T follicular helper cell (primary cell): ENCODE results near the gene PTRH1.

Source experiments
- DNase-seq: peaks from one replicate; pipeline ENCODE4 v3.0.0-alpha.2; 2020; ENCODE audit warnings: low read depth

Gene PTRH1

DNA sequence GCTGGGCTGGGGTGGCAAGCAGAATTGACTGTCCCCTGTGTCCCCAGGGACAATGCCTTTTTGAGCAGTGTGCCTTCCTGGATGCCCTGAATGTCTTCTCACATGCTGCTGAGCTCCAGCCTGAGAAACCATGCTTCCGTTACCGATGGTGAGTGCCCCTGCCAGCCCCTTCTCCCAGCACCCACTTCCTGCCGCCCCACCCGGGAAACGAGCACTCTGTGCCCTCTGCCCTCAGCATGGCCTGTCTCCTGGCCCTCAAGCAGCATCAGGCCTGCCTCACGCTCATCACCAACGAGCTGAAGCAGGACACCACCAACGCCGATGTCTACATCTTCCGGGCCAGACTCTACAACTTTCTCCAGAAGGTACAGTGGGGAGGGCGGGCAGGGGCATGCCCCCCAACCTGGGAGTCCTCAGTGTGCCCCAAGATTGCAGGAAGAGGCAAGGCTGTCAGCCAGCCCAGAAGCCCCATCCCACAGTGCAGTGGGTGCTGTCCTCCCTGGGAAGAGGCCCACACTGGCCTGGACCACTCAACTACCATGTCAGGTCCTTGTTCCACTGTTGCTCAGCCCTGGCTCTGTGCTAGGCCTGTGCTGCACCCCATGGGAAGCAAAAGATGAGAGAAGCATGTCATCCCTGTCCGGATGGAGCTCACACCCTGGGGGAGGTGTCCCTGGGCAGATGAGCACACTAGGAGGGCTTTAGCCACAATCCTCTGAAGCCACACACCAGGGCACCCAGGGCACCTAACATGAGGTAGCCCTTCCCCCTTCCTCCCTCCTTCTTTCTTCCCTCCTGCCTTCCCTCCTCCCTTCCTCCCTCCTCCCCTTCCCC is 4.8 kb upstream of the PTRH1 start:
- no peak for DNase-seq

DNA sequence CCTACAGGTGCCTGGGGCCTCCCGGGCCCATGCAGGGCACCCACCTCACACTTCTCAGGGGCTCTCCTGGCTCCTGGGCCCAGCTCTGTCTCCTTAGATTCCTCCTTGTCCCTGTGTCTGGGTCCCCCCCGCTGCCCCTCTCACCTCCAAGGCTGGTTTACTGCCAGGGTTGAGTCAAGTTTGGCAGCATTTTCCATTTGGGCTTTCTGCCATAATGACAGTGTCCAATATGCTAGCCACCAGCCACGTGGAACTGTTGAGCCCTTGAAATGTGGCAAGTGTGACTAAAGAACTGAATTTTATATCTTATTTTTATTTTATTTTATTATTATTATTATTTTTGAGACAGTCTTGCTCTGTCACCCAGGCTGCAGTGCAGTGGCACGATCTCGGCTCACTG is 2.3 kb upstream of the PTRH1 start:
- no peak for DNase-seq

DNA sequence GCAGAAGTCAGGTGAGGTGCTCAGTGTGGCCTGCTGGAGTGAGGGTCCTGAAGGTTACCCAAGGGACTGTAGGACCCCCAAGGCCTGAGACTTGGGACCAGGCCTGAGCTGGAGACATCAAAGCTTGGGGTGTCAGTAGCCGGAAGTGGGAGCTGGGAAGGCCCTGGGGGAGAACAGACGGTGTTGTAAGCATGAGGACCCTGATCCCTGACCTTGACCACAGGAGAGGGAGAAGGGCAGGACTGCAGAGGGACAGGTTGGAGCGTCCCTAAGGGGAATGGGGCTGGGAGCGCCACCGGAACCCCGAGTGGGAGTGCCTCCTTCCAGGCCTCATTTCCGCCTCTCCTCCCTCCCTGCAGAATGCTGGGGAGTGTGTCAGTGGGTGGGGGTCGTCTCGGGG is 949 bp upstream of the PTRH1 start:
- no peak for DNase-seq

DNA sequence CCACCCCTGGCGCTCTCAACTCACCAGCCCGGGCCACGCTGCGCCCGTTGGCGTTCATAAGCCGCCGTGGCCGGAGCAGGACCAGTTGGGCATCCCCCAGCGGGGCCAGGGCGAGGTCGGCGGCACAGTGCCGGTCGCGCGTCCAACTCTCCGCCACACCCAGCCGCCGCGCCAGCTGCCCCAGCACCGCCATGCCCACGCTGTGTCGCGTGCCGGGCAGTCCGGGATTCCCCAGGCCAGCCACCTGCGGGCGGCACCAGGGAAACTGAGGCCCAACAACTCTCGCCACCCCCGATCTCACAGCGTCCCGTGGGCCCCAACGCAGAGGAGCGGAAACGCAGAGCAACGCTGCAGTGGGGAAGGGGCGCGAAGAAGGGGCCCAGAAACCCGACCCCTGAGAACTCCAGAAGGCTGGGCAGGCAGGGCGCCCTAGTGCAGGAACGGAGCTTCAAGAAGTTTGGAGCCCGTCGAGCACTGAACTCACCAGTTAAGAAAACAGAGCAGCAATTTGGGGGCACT is 453 bp downstream of the PTRH1 start:
- no peak for DNase-seq

DNA sequence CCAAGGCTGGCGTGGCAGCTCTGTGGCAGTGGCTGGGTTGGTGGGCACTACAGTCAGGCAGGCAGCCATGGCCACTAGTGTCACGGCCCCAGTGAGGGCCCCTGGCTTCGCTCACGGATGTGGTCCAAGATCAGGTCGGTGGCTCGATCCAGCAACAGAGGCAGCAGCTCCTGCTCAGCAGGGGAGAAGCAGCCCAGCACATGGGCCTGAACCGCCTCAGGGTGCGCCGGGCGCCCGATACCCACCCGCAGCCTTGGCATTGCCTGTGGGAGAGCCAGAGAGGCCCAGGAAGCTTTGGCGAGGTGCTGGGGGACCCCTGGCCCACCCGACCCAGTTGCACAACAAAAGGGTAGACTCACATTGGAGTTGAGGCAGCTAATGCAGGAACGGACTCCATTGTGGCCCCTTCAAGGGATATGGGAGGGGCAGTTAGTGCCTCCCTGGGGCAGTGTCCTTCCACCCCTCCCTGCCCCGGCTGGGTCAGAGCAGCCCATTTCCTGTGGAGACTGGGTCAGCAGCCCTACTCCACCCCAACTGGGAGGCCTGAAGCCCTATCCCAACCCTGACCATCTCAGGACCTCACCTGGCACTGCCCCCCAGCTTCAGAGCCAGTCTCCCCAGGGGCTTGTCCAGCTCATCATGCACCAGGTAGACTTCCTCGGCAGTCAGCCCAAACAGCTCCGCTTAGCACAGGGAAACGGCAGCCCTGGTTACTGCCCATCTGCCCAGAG is 1.3 kb downstream of the PTRH1 start:
- DNase-seq = no peak

DNA sequence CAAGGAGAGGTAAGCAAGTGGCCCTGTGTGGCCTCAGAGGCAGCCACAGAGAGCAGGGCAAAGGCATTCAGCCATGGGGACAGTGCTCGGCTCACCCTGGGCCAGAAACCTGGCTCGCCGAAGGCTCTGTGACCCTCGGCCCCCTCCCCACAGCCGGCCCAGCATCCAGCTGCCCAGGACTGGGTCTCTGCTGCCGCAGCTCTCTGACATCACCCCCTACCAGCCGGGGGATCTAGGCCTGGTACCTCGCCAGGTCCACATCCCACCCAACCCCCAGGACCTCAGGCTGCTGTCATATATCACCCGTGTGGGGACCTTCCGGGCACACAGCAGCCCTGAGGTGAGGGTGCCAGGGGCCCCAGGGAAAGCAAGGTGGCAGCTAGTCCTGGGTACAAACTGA is 2.6 kb downstream of the PTRH1 start:
- DNase-seq = no peak

DNA sequence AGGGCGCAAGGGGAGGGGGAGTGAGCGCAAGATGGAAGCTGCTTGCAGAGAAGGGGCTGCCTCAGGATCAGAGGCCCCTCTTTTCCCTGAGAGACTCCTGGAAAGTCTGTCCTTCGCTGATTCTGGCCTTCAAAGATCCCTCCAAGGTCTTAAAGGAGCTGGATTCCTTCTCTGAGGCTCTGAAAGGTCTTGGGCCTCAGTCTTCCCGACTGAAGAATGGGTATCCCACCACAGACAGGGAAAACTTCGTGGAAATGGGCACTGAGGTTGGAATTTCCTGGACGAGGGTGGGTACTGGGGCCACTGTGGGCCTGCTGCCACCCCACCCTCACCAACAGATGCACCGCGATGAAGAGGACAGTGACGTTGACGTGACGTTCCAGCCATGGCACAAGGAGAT is 3.1 kb downstream of the PTRH1 start:
- no peak for DNase-seq

DNA sequence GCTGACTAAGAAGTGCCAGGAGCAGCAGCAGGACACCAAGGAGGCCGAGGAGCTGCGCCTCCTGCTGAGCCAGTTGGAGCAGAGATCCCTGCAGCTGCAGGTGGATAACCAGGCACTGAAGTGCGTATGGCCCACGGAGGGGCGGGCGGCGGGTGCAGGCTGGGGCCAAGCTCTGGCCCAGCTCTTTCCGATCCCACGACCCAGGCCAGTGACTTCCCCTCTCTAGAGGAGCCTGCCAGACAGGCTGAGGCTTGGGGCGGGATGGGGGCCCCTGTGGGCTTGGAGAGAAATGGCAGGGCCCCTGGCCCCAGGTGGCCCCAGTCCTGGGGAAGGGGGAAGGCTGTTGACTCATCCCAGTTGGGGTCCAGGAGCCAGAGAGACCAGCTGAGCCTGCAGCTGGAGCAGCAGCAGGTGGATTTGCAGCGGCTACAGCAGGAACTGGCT is 3.6 kb downstream of the PTRH1 start:
- no peak for DNase-seq

DNA sequence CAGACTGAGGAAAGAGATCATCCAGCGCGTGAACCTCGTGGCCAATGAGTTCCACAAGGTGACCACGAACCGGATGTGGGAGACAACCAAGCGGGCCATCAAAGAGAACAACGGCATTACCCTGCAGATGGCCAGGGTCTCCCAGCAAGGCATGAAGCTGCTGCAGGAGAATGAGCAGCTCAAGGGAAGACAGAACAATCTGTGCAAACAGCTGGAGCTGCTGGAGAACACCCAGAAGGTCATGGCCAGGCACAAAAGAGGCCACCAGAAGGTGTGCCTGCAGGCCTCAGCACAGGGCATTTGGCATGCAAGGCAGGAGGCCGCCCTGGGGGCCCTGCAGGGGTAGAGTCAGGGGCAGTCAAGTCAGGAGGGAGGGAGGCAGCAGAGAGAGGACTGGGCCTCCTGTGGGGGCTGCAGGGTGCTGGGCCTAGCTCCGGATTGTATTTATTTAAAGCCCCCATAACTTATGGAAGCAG is 4.2 kb downstream of the PTRH1 start:
- no peak for DNase-seq

DNA sequence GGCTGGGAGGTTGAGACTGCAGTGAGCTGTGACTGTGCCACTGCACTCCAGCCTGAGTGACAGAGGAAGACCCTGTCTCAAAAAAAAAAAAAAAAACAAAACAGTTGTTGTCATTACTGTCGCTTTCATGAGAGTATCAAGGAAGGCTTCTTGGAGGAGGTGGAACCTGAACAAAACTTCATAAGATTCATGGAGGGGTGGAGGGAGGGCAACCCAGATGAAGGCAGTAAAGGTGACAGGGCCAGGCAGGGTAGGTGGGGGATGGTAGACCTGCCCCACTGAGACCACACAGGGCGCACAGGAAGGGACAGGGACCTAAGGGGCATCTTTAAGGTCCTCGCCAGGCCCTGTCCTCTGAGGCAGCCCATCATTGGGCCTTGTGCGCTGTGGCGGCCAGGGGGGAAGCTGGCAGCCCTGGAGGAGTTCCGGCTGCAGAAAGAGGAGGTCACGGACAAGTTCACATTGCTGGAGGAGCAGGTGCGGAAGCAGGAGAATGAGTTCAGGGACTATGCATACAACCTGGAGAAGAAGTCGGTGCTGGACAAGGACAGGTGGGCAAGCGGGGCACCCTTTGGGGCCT is 5.2 kb downstream of the PTRH1 start:
- DNase-seq = no peak

DNA sequence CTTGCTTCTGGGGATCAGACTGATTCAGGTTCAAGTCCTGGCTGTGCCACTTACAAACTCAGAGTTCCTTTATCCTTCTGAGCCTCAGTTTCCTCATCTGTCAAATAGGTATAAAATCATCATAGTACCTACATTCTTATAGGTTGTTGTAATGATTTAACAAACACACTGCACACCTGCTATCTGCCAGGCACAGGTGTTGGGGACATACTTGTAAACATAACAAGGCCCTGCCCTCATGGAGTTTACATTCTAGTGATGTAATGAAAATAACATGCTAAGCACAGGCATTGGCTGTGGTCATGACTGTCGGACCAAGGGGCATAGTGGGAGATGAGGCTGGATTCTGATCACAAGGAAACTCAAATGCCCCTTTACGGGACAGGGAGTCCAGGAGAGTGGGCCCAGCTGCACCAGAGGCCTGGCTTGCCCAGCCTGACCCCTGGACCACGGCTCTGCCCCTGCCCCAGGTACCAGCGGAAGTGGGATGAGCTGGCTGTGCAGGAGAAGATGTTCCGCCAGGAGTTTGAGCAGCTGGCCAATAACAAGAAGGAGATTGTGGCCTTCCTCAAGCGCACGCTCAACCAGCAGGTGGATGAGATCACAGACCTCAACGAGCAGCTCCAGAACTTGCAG is 6.4 kb downstream of the PTRH1 start:
- no peak for DNase-seq

DNA sequence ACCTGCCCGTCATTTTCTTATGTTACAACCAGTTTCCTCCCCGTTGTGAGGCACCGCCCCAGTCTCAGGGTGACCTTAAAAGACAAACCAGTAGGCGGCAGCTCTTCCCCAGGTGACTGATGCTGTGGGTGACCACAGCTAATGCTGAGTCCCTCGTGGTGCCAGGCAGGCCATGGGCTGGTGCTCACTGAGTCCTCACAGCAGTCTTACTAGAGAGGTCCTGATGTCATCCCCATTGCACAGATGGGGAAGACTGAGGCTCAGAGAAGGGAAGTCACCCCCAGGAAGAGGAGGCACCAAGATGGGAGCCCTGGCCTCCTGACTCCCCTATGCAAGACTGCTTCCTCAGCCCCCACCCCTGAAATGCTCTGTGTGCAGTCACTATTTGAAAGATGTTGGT is 7.7 kb downstream of the PTRH1 start:
- DNase-seq = peak; percentile 20

DNA sequence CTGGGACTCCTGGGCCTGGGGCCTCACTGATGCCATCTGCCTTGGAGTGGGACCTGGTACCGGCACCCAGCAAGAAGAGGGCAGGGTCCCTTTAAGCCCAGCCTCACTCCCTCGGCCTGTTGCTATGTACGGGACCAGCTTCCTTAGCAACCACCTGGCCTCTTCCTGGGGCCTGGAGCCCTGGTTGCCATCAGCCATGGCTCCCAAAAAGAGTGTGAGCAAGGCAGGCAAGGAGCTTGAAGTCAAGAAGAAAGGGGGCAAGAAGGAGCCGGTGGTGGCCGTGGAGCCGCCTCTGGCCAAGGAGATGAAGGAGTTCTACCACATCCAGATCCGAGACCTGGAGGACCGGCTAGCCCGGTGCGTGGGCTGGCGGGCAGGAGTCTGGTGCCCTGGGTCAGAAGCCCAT is 8.6 kb downstream of the PTRH1 start, which contains the start of gene CFAP157:
TSS of gene CFAP157 (plus strand) at position 153 of the 406 bp plus-strand sequence. CDS start at position 197, 44 bp downstream.
- DNase-seq = no peak

DNA sequence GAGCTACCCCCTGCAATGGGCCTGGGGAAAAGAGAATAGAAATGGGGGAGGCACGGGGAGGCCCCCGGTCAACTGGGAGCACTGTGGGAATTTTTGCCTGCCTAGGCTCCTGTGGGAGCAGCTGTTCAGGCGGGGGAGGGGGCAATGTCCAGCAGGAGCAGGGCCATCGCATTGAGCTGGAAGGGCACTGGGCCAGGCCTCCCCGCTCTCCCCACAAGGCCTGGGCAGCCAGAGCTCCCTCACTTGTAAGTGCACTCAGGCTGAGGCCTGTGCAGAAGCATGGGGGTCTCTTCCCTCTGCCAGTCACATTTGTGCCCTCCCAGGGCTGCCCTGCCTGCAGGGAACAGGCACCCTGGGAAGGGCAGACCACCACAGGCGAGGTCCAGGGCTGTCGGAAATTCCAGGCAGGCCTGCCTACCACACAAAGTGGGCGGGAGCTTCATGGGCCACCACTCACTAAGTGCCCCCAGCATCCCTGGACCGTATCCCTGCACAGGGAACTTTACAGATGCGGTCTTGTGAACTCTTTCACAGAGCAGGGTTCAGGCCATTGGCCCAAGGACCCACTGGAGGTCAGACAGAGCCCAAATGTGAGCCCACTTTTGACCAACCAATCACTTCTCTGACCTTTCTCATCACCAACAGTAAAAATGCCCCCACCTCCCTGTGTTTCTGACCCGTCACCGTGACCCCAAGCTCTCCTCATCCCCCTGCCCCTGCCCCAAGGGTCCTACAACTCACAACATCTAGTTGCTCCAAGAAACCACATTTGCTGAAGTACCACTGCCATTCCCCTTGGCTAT is 9.7 kb downstream of the PTRH1 start:
- DNase-seq = no peak

DNA sequence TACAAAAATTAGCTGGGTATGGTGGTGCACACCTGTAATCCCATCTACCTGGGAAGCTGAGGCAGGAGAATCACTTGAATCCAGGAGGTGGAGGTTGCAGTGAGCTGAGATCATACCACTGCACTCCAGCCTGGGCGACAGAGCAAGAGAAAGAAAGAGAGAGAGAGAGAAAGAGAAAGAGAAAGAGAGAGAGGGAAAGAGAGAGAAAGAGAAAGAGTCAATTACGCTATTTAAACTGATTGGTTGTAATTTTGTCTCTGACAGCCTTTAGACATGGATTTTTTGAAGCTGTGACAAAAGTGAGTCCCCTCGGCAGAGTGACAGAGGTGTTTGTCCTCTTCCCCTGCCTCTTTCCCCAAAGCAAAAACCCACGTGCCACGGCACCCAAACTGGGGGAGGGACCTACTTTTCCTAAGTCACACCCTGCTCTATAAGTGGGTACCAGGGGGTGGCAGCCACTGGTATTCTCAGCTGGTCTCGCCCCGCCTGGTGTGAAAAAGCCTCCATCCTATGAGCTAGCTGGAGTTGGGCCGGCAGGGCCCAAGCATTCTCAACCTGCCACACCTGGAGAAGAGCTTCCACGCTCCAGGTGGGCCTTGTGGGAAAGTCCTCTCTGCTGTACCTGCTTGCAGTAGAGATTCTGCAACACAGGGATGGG is 12.0 kb downstream of the PTRH1 start:
- DNase-seq = no peak

DNA sequence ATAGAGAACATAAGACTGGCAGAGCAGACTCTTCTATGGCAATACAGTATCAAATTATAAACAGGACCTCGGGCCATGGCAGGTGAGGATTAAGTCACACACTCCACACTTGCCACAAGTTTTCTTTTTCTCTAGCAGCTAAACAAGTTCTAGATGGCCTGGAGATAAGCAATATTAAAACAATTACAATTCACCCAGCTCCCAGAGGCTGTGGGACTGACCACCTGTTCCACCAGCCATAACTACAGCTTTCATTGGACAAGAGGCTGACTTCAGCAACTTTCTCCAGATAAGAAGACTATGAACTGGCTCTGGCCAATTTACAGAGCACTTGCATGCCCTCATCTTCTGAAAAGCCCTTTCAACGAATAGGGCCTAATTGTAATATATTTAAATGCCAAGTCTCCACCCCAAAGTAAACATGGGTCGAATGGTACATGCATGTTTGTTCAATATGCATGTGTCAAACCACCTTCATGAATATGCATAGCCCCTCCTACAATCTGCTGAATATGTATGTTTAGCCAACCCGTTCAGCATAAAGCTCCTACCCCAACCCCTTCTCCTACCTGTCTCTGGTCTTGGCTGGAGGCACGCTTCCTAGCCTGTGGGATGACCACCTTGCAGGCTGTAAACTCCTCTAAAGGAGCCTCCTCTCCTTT is 14.7 kb downstream of the PTRH1 start:
- no peak for DNase-seq

DNA sequence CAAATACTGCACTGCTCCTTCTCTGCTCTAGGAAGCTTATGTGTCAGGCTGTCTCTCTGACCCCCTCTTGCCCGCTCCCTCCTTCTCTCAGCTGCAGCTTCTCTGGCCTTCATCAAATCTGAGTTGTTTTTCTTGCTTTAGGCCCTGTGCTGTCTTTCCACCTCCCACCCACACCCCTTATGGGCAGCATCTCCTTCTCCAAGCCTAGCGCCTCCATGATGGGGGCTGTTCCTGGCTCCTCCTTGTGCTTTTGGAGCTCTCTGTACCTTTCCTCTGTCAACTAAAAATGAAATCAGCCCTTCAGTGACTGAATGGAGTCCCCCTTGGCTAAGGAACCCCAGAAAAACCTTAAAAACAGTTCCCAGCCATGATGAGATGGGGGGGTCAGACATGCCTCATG is 15.3 kb downstream of the PTRH1 start:
- DNase-seq = no peak

DNA sequence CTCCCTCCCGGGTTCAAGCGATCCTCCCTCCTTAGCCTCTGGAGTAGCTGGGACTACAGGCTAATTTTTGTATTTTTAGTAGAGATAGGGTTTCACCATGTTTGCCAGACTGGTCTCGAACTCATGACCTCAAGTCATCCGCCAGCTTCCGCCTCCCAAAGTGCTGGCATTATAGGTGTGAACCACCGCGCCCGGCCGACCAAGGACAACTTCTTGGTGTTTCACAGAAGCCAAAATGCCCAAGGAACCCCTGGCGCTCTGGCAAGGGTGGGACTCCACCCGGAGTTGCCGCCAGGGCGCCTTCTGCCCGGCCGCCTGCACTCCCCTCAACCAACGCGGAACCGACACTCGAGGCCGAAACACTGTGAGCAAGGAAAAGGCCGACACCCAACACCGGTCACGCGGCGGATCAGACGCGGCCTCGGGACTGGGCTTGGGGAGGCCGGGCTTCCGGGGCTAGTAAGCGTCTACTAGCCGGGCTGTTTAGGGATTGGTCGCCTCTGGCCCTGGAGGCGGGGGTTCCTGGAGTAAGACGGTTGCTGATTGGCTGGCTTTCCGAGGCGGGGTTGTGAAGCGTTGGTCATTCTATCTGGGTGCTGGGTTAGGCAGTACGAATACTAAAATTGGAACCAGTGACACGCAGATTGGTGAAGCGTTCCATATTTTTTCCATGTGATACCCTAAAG is 16.3 kb downstream of the PTRH1 start:
- DNase-seq = peak; percentile 71

DNA sequence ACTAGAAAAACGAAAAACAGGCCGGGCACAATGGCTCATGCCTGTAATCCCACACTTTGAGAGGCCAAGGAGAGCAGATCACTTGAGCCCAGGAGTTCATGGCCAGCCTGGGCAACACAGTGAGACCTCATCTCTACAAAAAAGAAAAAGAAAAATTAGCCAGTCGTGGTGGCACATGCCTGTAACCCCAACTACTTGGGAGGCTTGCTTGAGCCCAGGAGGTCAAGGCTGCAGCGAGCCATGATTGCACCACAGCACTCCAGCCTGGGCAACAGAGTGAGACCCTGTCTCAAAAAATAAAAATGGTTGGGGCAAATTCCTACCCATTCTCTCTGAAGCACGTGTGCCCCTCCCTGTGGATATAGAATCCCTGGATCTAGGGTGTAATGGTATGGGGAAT is 17.1 kb downstream of the PTRH1 start:
- DNase-seq = no peak

DNA sequence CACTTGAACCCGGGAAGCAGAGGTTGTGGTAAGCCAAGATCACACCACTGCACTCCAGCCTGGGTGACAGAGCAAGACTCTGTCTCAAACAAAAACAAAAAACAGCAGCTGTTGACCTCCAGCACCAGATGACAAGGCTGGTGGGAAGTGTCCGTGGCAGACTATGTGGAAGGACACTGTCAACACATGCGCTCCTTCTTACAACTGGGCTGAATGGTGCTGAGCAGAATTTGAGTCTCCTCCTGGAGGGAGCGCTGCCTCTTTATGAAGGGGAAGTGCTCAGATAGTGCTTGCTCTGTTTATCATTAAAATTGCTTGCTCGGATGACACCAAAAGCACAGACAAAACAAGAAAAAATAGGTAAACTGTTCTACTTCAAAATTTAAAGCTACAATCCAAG is 17.9 kb downstream of the PTRH1 start:
- DNase-seq = no peak
